GM18517 (cell line): ENCODE data around the gene CLSTN3.

Experiments
- ATAC-seq: cut with Tn5 transposase; IDR thresholded peaks from one replicate; pipeline ENCODE4 v1.9.1; 2021; ENCODE audit warnings: mild to moderate bottlenecking, moderate library complexity; ENCODE audit not compliant: unreplicated experiment

The CLSTN3 gene

GRCh38 chr12:7129872-7130691, at the start of gene CLSTN3:
Gene CLSTN3, plus strand, starts transcription at chr12:7130371. Its CDS starts 278 bp downstream, at chr12:7130649.
- no peak for ATAC-seq

GRCh38 chr12:7081037-7081436, 49.1 kb upstream of the CLSTN3 start:
- no peak for ATAC-seq

GRCh38 chr12:7083125-7083524, 47.0 kb upstream of the CLSTN3 start:
- ATAC-seq, result no peak

GRCh38 chr12:7089196-7089871, 40.8 kb upstream of the CLSTN3 start:
- no peak for ATAC-seq

- no peak for ATAC-seq
Measured at GRCh38 chr12:7090222-7090998, 39.8 kb upstream of the CLSTN3 start.

- no peak for ATAC-seq
Measured at GRCh38 chr12:7091171-7091570, 39.0 kb upstream of the CLSTN3 start.

- ATAC-seq, result no peak
Measured at GRCh38 chr12:7091660-7092228, 38.4 kb upstream of the CLSTN3 start.

- ATAC-seq, result no peak
Measured at GRCh38 chr12:7092229-7092985, 37.8 kb upstream of the CLSTN3 start, which contains the start of gene C1R. Gene C1R, minus strand, starts transcription at chr12:7092445. Its CDS starts 57 bp downstream, at chr12:7092388.

GRCh38 chr12:7092986-7093460, 37.1 kb upstream of the CLSTN3 start:
- no peak for ATAC-seq

- ATAC-seq, result no peak
Measured at GRCh38 chr12:7093486-7093885, 36.7 kb upstream of the CLSTN3 start.

GRCh38 chr12:7093892-7094291, 36.3 kb upstream of the CLSTN3 start:
- no peak for ATAC-seq

- ATAC-seq, result no peak
Measured at GRCh38 chr12:7096006-7096932, 33.9 kb upstream of the CLSTN3 start.

- no peak for ATAC-seq
Measured at GRCh38 chr12:7096979-7097378, 33.2 kb upstream of the CLSTN3 start.

GRCh38 chr12:7099290-7099996, 30.7 kb upstream of the CLSTN3 start:
- ATAC-seq, result no peak

- no peak for ATAC-seq
Measured at GRCh38 chr12:7100239-7100638, 29.9 kb upstream of the CLSTN3 start.

- ATAC-seq, result no peak
Measured at GRCh38 chr12:7101047-7101693, 29.0 kb upstream of the CLSTN3 start.

- ATAC-seq, result no peak
Measured at GRCh38 chr12:7101694-7102131, 28.5 kb upstream of the CLSTN3 start.

GRCh38 chr12:7102582-7102981, 27.6 kb upstream of the CLSTN3 start:
- ATAC-seq, result no peak
